GM19397 (cell line): ENCODE results near the gene STX2.
"Not testable (repeated sequence)": the region's sequence is repeated elsewhere in the genome, so short reads cannot be mapped to it uniquely, and the experiment has no call there.

Experiments used
- ATAC-seq: cut with Tn5 transposase; IDR thresholded peaks from one replicate; pipeline ENCODE4 v1.9.1; 2021; ENCODE audit warnings: mild to moderate bottlenecking, moderate library complexity; ENCODE audit not compliant: unreplicated experiment

Gene STX2

DNA sequence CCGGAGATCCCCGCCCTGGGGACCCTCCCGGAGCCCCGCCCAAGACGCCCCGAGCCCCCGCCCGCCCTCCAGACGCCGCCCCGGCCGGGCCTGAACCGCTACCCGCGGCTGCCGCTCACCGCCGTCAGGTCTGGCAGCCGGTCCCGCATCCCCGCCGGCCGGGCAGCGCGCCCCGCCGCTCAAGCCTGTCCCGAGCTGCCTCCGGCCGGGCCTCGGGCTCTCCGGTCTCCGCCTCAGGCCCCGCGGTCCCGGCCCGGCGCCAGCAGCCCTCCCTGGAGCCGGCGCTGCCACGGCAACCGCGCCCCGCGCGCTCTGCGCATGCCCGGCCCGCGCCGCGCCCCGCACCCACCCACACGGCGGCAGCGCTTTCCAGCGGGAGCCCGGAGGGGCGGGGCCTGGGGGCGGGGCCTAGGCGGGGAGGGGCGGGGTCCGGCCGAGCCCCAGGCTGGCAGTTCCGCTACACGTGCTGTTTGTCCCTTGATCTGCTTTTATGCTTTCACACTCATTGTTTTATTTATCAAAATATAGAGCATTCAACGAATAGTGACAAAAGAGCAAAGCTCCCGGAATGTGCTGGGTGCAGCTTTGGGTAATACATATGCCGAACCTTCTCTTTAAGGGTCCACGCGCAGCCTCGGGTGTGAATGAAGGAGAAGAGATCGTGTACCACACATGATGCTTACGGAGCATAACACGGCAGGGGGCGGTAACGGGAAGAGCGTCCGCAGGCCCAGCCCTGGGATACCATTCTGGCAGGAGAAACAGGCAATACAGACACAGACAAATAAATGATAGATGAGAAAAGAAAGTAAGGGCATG lies at the start of gene STX2:
STX2 (minus strand) TSS at position 300 of the 819 bp plus-strand sequence; CDS start at position 149, 151 bp downstream.
- ATAC-seq: peak; percentile 88

GRCh38 chr12:130887190-130887589 lies 48.1 kb upstream of the STX2 start:
- ATAC-seq: not testable (repeated sequence)

- no peak for ATAC-seq
These were observed 42.5 kb upstream of the STX2 start for GRCh38 chr12:130881548-130881947.

DNA sequence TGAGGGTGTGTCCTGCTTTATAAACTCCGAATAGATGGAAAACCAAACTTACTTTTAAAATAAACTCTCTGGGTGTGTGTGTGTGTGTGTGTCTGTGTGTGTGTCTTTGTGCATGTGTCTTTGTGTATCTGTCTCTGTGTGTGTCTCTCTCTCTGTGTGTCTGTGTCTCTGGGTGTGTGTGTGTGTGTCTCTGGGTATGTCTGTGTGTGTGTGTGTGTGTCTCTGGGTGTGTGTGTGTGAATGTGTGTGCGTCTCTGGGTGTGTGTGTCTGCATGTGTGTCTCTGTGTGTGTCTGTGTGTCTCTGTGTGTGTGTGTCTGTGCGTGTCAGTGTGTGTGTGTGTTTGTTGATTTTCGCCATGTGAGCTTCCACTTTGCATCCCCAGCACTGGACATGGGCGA lies 42.0 kb upstream of the STX2 start:
- no peak for ATAC-seq

DNA sequence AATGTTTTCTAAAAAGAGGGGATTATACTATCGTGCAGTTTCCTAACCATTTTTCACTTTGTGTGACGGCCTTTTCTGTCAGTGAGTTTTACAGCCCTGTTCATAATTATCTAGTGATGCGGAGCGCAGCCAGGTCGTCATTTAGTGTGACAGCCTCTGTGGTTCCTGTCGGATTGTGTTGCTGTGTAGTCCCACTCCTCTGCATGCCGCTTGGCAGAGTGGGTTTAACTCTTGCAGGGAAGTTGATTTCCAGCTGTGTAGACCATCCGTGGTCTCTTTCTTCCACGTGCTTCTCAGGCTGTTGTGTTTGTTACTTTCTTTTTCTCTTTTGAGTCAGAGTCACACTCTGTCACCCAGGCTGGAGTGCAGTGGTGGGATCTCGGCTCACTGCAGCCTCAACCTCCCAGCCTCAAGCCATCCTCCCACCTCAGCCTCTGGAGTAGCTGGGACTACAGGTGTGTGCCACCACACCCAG lies 41.4 kb upstream of the STX2 start:
- peak; percentile 60 for ATAC-seq

- no peak for ATAC-seq
These were observed 40.8 kb upstream of the STX2 start for GRCh38 chr12:130879781-130880389.

GRCh38 chr12:130879212-130879686 lies 40.2 kb upstream of the STX2 start:
- ATAC-seq: peak; percentile 61

GRCh38 chr12:130878193-130879185 lies 39.4 kb upstream of the STX2 start:
- no peak for ATAC-seq

- no peak for ATAC-seq
These were observed 38.3 kb upstream of the STX2 start for GRCh38 chr12:130877333-130877732.

GRCh38 chr12:130876758-130877157 lies 37.7 kb upstream of the STX2 start:
- no peak for ATAC-seq

- no peak for ATAC-seq
These were observed 37.2 kb upstream of the STX2 start for GRCh38 chr12:130876297-130876696.

- ATAC-seq: not testable (repeated sequence)
These were observed 36.7 kb upstream of the STX2 start for GRCh38 chr12:130875708-130876107.

DNA sequence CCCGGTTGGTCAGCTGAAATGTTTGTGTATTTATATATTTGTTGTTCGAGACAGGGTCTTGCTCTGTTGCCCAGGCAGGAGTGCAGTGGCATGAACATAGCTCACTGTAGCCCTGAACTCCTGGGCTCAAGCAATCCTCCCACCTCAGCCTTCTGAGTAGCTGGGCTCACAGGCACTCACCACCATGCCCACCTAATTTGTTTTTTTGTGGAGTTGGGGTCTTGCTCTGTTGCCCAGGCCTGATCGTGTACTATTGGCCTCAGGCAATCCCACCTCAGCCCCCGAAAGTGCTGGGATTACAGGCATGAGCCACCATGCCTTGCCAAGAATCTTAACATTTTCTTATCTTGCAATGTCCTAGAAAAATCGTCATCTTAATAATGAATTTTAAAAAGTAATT lies 36.1 kb upstream of the STX2 start:
- no peak for ATAC-seq

- ATAC-seq: no peak
These were observed 35.6 kb upstream of the STX2 start for GRCh38 chr12:130874696-130875095.

GRCh38 chr12:130873825-130874224 lies 34.8 kb upstream of the STX2 start:
- ATAC-seq: no peak

- ATAC-seq: no peak
These were observed 34.2 kb upstream of the STX2 start for GRCh38 chr12:130873106-130873795.

GRCh38 chr12:130872179-130873096 lies 33.4 kb upstream of the STX2 start:
- ATAC-seq: peak; percentile 35

GRCh38 chr12:130871286-130872178 lies 32.5 kb upstream of the STX2 start, which contains the start of gene RAN:
Gene RAN, plus strand, starts transcription at chr12:130872066. Its CDS starts 528 bp downstream, at chr12:130872594.
- peak; percentile 81 for ATAC-seq
